Upper lobe of right lung (tissue), 1 donor: ENCODE results near the gene RPP30. TPM values are rescaled to one million over a fixed set of nuclear protein-coding genes. Genes with fewer than 3 reads are reported as not detected.

Source experiments
- ATAC-seq: fragments of 200-7000 bp; cut with Tn5 transposase; one replicate; pipeline ENCODE4 v1.9.1; 2020; ENCODE audit warnings: mild to moderate bottlenecking, moderate library complexity
- DNase-seq: peaks from one replicate; pipeline ENCODE4 v3.0.0-alpha.2; 2020
- H3K27ac ChIP-seq: fragments of 200-600 bp; one replicate; pipeline ENCODE4 v1.8.0; 2022
- H3K27me3 ChIP-seq: fragments of 200-600 bp; one replicate; pipeline ENCODE4 v1.8.0; 2022; ENCODE audit warnings: mild to moderate bottlenecking
- H3K36me3 ChIP-seq: fragments of 200-600 bp; one replicate; pipeline ENCODE4 v1.8.0; 2022
- H3K4me1 ChIP-seq: fragments of 200-600 bp; one replicate; pipeline ENCODE4 v1.8.0; 2022
- H3K4me3 ChIP-seq: fragments of 200-600 bp; one replicate; pipeline ENCODE4 v1.8.0; 2022; ENCODE audit warnings: mild to moderate bottlenecking
- H3K9me3 ChIP-seq: fragments of 200-600 bp; one replicate; pipeline ENCODE4 v1.8.0; 2022
- intact Hi-C: fragments of 100-400 bp; cut with DNase I; formaldehyde crosslinking; loops from one replicate; pipeline ENCODE4 v1.11.0; 2022
- total RNA-seq: library from RNA; stranded (reverse); fragmentation: NEBNext Ultra II Directional; extraction: Animal tissue kit (Norgen Biotek cat#: 25700); gene quantifications from one replicate; pipeline ENCODE4 v1.2.1, GENCODE V29; 2021
- TF ChIP-seq, protein P1 (sequence below): fragments of 200-600 bp; IDR thresholded peaks from one replicate; pipeline ENCODE4 v1.8.0; 2022; ENCODE audit warnings: antibody characterized with exemption
- donor health status: DM: no; HTN: yes; CAD: no; lungs with severe emphysema.

RPP30 gene
- total RNA-seq, 1 donor from 2014 or later: 26.1 TPM

DNA sequence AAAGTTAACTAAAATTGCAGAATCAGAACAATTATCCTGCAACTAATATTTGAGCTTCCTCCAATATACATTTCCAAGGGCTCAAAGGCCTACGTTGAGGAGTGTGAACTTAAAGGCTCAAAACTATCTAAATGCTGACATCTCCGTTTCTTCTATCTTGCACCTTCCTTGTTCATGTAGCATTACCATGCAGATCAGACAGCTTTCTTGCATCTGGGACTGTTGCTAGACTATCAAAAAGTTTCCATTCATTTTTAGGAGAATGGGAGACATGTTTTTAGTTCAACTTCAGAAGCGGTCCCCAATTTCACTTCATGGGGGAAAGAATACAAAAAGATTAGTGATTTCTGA lies 46.2 kb downstream of the RPP30 start:
- no peak for ATAC-seq
- intact Hi-C loops: no loop called here
- no peak overlapping the region for H3K27ac ChIP-seq
- no peaks in the 10 kb centered on the region for H3K36me3 ChIP-seq
- no peaks in the 10 kb centered on the region for H3K27me3 ChIP-seq
- TF ChIP-seq, protein P1, sequence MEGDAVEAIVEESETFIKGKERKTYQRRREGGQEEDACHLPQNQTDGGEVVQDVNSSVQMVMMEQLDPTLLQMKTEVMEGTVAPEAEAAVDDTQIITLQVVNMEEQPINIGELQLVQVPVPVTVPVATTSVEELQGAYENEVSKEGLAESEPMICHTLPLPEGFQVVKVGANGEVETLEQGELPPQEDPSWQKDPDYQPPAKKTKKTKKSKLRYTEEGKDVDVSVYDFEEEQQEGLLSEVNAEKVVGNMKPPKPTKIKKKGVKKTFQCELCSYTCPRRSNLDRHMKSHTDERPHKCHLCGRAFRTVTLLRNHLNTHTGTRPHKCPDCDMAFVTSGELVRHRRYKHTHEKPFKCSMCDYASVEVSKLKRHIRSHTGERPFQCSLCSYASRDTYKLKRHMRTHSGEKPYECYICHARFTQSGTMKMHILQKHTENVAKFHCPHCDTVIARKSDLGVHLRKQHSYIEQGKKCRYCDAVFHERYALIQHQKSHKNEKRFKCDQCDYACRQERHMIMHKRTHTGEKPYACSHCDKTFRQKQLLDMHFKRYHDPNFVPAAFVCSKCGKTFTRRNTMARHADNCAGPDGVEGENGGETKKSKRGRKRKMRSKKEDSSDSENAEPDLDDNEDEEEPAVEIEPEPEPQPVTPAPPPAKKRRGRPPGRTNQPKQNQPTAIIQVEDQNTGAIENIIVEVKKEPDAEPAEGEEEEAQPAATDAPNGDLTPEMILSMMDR: no peak
- H3K4me3 ChIP-seq: no peak overlapping the region
- DNase-seq: no peak
- peaks cover 7% of the 10 kb centered on the region for H3K4me1 ChIP-seq
- H3K9me3 ChIP-seq: no peaks in the 10 kb centered on the region

DNA sequence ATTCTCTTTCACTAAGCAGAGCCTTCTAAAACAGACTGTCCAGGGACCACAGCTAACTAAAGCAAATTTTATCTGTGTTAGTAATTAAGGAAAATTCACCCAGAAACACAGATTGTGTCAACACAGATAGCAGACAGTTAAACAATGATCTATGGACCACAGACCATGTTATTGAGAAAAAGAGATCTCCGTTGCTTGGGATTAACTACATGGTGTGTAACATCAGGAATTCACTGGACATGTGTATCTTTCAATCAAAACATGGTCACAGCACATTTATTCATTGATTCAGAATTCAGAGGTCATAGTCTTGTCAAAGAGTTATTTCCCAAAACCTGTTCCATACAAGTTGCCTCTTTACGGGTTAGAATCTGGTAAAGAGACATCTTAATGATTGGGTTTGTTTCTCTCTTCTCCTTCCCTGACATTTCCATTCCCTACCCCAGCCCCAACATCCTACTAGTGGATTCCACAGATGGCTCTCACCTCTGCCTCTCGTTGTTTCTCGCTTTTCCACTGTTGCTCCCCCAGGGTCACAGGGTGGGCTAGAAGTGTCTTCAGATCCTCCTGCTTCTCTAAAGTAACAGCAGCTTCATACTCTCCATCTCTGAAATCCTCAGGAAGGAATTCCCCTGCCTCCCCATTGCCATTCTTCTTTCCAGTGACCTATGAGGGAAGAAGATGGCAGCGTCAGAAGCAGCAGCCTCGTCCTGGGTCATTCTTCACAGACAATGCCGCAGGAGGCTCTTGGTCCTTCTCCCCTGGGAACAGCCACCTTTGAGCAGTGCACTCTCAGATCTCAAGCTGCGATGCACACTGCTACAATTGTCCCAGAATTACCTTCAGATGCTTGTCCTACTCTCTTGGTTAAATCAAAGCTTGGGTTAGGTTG lies 48.2 kb downstream of the RPP30 start:
- ATAC-seq (no peak), DNase-seq (no peak)
- TF ChIP-seq, protein P1: no peak
- intact Hi-C loops: no loop called here
- peak overlapping the region; percentile 13 for H3K4me3 ChIP-seq
- peaks cover 9% of the 10 kb centered on the region for H3K4me1 ChIP-seq
- no peaks in the 10 kb centered on the region for H3K36me3 ChIP-seq
- H3K27me3 ChIP-seq: no peaks in the 10 kb centered on the region
- no peaks in the 10 kb centered on the region for H3K9me3 ChIP-seq
- peak overlapping the region; percentile 27 for H3K27ac ChIP-seq

DNA sequence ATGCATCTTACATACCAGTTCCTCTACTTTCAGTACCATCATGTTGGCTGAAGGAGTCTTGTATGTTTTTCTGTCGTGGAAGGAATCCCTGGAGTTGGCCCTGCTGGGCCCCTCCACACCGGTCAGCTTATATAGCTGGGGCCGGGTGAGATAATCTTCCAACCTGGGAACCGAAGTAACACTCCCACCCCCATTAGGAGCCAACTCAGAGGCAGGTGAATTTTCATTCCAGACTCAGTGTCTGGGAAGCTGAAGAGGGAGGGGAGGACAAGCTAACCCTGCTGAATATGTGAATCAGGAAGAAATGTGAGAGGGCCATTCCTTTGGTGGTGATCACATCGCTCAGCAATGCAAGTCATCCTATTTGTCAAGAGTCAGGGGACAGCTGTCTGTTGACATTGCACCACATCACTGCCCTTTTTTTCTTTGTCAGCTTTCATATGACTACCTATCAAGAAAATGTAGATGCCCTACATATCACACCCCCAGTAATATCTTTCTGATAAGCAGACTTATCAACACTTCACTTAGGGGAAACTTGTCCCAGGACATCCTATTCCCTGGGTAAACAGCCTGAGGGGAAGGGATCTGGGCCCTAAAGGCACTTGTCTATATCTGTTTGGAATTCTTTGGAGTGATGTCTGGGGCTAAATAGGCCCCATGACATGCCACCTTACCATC lies 49.4 kb downstream of the RPP30 start, which contains the start of gene ANKRD1:
Gene ANKRD1 (minus strand): TSS at position 102 of the 681 bp plus-strand sequence. CDS start 60 bp downstream, at position 42.
- Histone ChIP-seq H3K4me1 (peaks cover 10% of the 10 kb centered on the region), H3K27me3 (no peaks in the 10 kb centered on the region), H3K27ac (peak within 1 kb of the TSS; percentile 27), H3K9me3 (no peaks in the 10 kb centered on the region), H3K36me3 (no peaks in the 10 kb centered on the region), H3K4me3 (peak within 1 kb of the TSS; percentile 13)
- DNase-seq: no peak
- TF ChIP-seq, protein P1: no peak
- ATAC-seq: peak; percentile 86
- intact Hi-C loops: no loop called here

DNA sequence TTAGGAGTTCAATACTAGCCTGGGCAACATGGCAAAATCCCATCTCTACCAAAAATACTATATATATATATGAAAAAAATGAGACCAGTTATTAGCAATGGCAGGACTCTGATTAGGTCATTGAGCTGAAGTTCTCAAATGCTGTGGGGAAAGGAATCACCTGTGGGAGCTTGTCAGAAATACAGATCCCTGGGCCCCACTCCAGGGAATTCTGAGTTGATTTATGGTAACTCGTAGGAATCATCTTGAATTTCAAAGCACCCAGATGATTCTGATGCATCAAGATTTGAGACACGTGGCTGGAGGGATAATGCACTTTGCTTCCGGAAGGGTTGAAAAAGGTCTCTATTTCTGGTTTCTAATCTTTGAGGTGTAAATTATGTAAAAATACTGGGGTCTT lies 50.1 kb downstream of the RPP30 start:
- peaks cover 10% of the 10 kb centered on the region for H3K4me1 ChIP-seq
- no peaks in the 10 kb centered on the region for H3K9me3 ChIP-seq
- no peaks in the 10 kb centered on the region for H3K27me3 ChIP-seq
- H3K36me3 ChIP-seq: no peaks in the 10 kb centered on the region
- TF ChIP-seq, protein P1: no peak
- intact Hi-C loops: no loop called here
- H3K27ac ChIP-seq: peak overlapping the region; percentile 26
- no peak for ATAC-seq
- no peak for DNase-seq
- H3K4me3 ChIP-seq: no peak overlapping the region

DNA sequence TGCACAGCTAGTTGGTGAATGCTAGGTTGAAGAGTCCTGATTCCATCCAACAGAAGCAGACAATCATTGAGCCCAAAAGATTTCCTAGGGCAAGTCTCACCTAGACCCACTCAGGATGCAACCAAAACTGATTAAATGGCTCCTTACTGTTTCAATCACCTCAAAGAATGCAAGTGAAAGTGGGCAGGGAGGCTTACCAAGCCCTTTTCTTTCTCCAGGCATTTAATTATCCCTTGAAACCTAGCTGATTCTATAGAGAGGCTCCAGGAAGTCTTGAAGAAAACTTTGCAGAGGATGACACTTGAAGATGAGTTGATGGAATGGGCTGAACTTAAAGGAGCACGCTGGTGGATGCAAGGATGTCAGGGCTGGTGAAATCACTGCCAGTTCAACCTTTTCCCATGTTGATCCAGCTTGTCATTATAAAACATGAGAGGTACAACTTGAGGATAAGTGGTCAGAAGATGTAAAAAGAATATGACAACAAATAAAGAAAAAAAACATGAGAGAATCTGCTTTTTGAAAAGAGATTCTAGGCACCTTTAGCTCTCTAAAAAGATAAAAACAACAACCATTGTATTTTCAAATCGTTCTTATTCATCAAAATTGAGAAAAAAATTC lies 51.4 kb downstream of the RPP30 start:
- Histone ChIP-seq H3K9me3 (no peaks in the 10 kb centered on the region), H3K4me1 (peaks cover 10% of the 10 kb centered on the region), H3K27me3 (no peaks in the 10 kb centered on the region), H3K27ac (no peak overlapping the region), H3K36me3 (no peaks in the 10 kb centered on the region), H3K4me3 (no peak overlapping the region)
- TF ChIP-seq, protein P1: no peak
- intact Hi-C loops: no loop called here
- DNase-seq: no peak
- ATAC-seq: no peak
